GM12878 (cell line): ENCODE data around the gene MMAA. TPM values are rescaled to one million over a fixed set of nuclear protein-coding genes. Genes with fewer than 3 reads are reported as not detected.

Source experiments
- ATAC-seq: fragments of 200-7000 bp; cut with Tn5 transposase; 3 replicates; pipeline ENCODE4 v1.9.1; 2020; ENCODE audit warnings: mild to moderate bottlenecking, moderate library complexity
- BruUV-seq: library from RNA; stranded (reverse); fragments of 400-500 nt; replicated peaks from 2 replicates; lab custom pipeline; 2021; lab: Mats Ljungman, UMichigan
- CTCF ChIA-PET: fragments of 300-600 bp; sonication (Branson Sonifier 250); formaldehyde crosslinking; extraction: SDS; loops from one replicate; lab custom pipeline; 2021; ENCODE audit warnings: inconsistent platforms; lab: Yijun Ruan, JAX
- POLR2A ChIA-PET: fragments of 350-600 bp; formaldehyde crosslinking; extraction: SDS; loops from one replicate; lab custom pipeline; 2021; ENCODE audit warnings: inconsistent platforms; lab: Charles Lee
- RAD21 ChIA-PET: fragments of 300-600 bp; sonication (Branson Sonifier 250); formaldehyde crosslinking; loops from one replicate; lab custom pipeline; 2023; ENCODE audit warnings: antibody characterized with exemption; ENCODE audit not compliant: unreplicated experiment; lab: Charles Lee
- SMC1A ChIA-PET: fragments of 300-600 bp; sonication (Branson Sonifier 250); formaldehyde crosslinking; loops from one replicate; lab custom pipeline; 2023; ENCODE audit not compliant: unreplicated experiment, uncharacterized antibody; lab: Charles Lee
- DNase-seq: peaks from one replicate; pipeline ENCODE4 v3.0.0-alpha.2; 2011; ENCODE audit warnings: low read depth, low spot score
- FAIRE-seq: peaks from 3 replicates; lab custom pipeline; 2011; peaks lifted over from hg19 to GRCh38; lab: Jason Lieb, UNC
- H2AFZ ChIP-seq: 2 replicates; pipeline ENCODE4 v1.6.0; 2011; ENCODE audit warnings: low read depth, low read length, control low read depth; ENCODE audit not compliant: control insufficient read depth
- H3K27ac ChIP-seq: 2 replicates; pipeline ENCODE4 v1.5.1; 2011; ENCODE audit warnings: control low read depth; ENCODE audit not compliant: control insufficient read depth, insufficient read depth
- H3K27me3 ChIP-seq, 2 experiments: replicated peaks in 1 of 2; 2 replicates each; pipeline versions ENCODE4 v1.6.0 to v1.6.1; 2011; ENCODE audit warnings: low read length in 1 of 2; ENCODE audit not compliant: control insufficient read depth in 2 of 2, insufficient read depth in 2 of 2
- H3K36me3 ChIP-seq, 2 experiments: 2 replicates each; pipeline ENCODE4 v1.5.1; 2011; ENCODE audit warnings: low read length in 1 of 2; ENCODE audit not compliant: control insufficient read depth in 2 of 2, insufficient read depth in 2 of 2
- H3K4me1 ChIP-seq: 2 replicates; pipeline ENCODE4 v1.6.1; 2011; ENCODE audit warnings: mild to moderate bottlenecking, low read length, moderate library complexity, mixed read lengths; ENCODE audit not compliant: control insufficient read depth, insufficient read depth
- H3K4me2 ChIP-seq: 2 replicates; pipeline ENCODE4 v1.6.0; 2011; ENCODE audit warnings: control low read depth; ENCODE audit not compliant: control insufficient read depth, insufficient read depth
- H3K4me3 ChIP-seq: fragments of 200-600 bp; sonication (generic); 2 replicates; pipeline ENCODE4 v1.5.1; 2016
- H3K79me2 ChIP-seq: 2 replicates; pipeline ENCODE4 v1.6.0; 2011; ENCODE audit warnings: low read length; ENCODE audit not compliant: control insufficient read depth, insufficient read depth
- H3K9ac ChIP-seq: 2 replicates; pipeline ENCODE4 v1.8.0; 2011; ENCODE audit warnings: low read length, control low read depth, mixed read lengths; ENCODE audit not compliant: control insufficient read depth, insufficient read depth
- H3K9me3 ChIP-seq: replicated peaks from 3 replicates; pipeline ENCODE4 v1.5.1; 2011; ENCODE audit warnings: mild to moderate bottlenecking, low read length; ENCODE audit not compliant: control insufficient read depth, insufficient read depth
- H4K20me1 ChIP-seq: 2 replicates; pipeline ENCODE4 v1.6.0; 2011; ENCODE audit not compliant: control insufficient read depth, insufficient read depth
- CBFB ChIP-seq: IDR thresholded peaks from 2 replicates; pipeline ENCODE4 v1.6.1; 2016; ENCODE audit warnings: antibody characterized with exemption, low read depth
- CHD4 ChIP-seq: fragments of 200-600 bp; sonication (generic); IDR thresholded peaks from 2 replicates; pipeline ENCODE4 v1.6.1; 2016; ENCODE audit warnings: mild to moderate bottlenecking
- EGR1 ChIP-seq, 2 experiments: IDR thresholded peaks; 1 replicate in 1 of 2; 2 replicates in 1 of 2; pipeline ENCODE4 v1.6.1; 2011 to 2012; ENCODE audit warnings: low read depth in 2 of 2, low read length in 2 of 2, borderline replicate concordance in 1 of 2, mild to moderate bottlenecking in 1 of 2, moderate library complexity in 1 of 2
- IRF5 ChIP-seq: fragments of 450-650 bp; IDR thresholded peaks from 2 replicates; pipeline ENCODE4 v1.6.1; 2017; ENCODE audit warnings: borderline replicate concordance
- JUNB ChIP-seq: IDR thresholded peaks from 2 replicates; pipeline ENCODE4 v1.6.1; 2016; ENCODE audit warnings: antibody characterized with exemption, mild to moderate bottlenecking
- KAT2A ChIP-seq: conservative IDR thresholded peaks from 2 replicates; pipeline ENCODE4 v1.6.1; 2011; ENCODE audit warnings: low read depth, low read length; ENCODE audit not compliant: control insufficient read depth
- MEF2A ChIP-seq: IDR thresholded peaks from 2 replicates; pipeline ENCODE4 v1.6.1; 2011; ENCODE audit warnings: low read depth, mild to moderate bottlenecking, low read length, moderate library complexity; ENCODE audit not compliant: insufficient read depth
- PML ChIP-seq: IDR thresholded peaks from 2 replicates; pipeline ENCODE4 v1.6.1; 2012; ENCODE audit warnings: low read length, inconsistent platforms
- POLR2AphosphoS5 ChIP-seq: IDR thresholded peaks from 2 replicates; pipeline ENCODE4 v1.6.1; 2011; ENCODE audit warnings: mild to moderate bottlenecking, low read length, inconsistent platforms
- RAD21 ChIP-seq: IDR thresholded peaks from 2 replicates; pipeline ENCODE4 v1.6.1; 2011; ENCODE audit warnings: mild to moderate bottlenecking, low read depth, low read length, moderate library complexity; ENCODE audit not compliant: insufficient read depth
- RBBP5 ChIP-seq: fragments of 200-600 bp; sonication (generic); conservative IDR thresholded peaks from 2 replicates; pipeline ENCODE4 v1.6.1; 2016
- RELA ChIP-seq: fragments of 450-650 bp; IDR thresholded peaks from 2 replicates; pipeline ENCODE4 v1.8.0; 2014; ENCODE audit warnings: borderline replicate concordance; ENCODE audit not compliant: partially characterized antibody
- RUNX3 ChIP-seq: IDR thresholded peaks from 2 replicates; pipeline ENCODE4 v1.6.1; 2012; ENCODE audit warnings: low read length, inconsistent platforms
- USF1 ChIP-seq: IDR thresholded peaks from 2 replicates; pipeline ENCODE4 v1.6.1; 2011; ENCODE audit warnings: borderline replicate concordance, low read depth, mild to moderate bottlenecking, moderate library complexity, mixed read lengths, low read length; ENCODE audit not compliant: insufficient read depth; ENCODE audit errors: extremely low read length
- WGBS: methylation state at CpG from one replicate; pipeline ENCODE4 v1.1.6; 2016; ENCODE audit warnings: low lambda C conversion rate; ENCODE audit not compliant: insufficient replicate concordance, insufficient coverage; ENCODE audit errors: missing lambda C conversion rate; 5-methylcytosine and 5-hydroxymethylcytosine counted together
- in situ Hi-C: fragments of 300-500 bp; cut with MboI; formaldehyde crosslinking; loops from 9 replicates; pipeline ENCODE4 v1.14.3; 2018; ENCODE audit warnings: mixed read lengths
- intact Hi-C: fragments of 100-400 bp; cut with micrococcal nuclease; formaldehyde crosslinking; loops from one replicate; pipeline ENCODE4 v1.14.2; 2022; ENCODE audit not compliant: unreplicated experiment
- polyA plus RNA-seq, 11 experiments: library from polyadenylated mRNA; depleted of rRNA in 4 of 11; unstranded in 6 of 11; stranded (reverse) in 5 of 11; fragments of >200 nt; fragmentation: Nextera tagmentation in 4 of 11; fragmentation: Illumina TruSeq in 1 of 11; extraction: Ambion mirVana in 4 of 11; extraction: Trizol in 1 of 11; gene quantifications; 1 replicate in 1 of 11; 2 replicates in 10 of 11; pipeline versions ENCODE4 v1.2.1 to v1.2.3, GENCODE V29; 2011 to 2016; ENCODE audit warnings: inconsistent platforms in 2 of 11, missing spikeins in 2 of 11, low read depth in 1 of 11
- total RNA-seq, 4 experiments: library from RNA; depleted of rRNA in 3 of 4; stranded (reverse); fragments of >200 nt in 3 of 4; fragmentation: Illumina TruSeq in 1 of 4; extraction: Trizol in 1 of 4; gene quantifications; 2 replicates each; pipeline versions ENCODE4 v1.2.1 to v1.2.3, GENCODE V29; 2013 to 2021
- TF ChIP-seq, protein P1 (sequence below): fragments of 450-650 bp; IDR thresholded peaks from 2 replicates; pipeline ENCODE4 v1.6.1; 2016; ENCODE audit warnings: mild to moderate bottlenecking
- TF ChIP-seq, protein P2 (sequence below): IDR thresholded peaks from 2 replicates; pipeline ENCODE4 v1.6.1; 2011; ENCODE audit warnings: borderline replicate concordance, low read depth, mild to moderate bottlenecking, moderate library complexity, low read length; ENCODE audit not compliant: insufficient read depth, poor library complexity, severe bottlenecking
- TF ChIP-seq, protein P3 (sequence below): IDR thresholded peaks from 2 replicates; pipeline ENCODE4 v1.6.1; 2011; ENCODE audit warnings: low read depth, low read length, improper control_type of control experiment, borderline replicate concordance

The MMAA gene
- total and polyA plus RNA-seq, 10 of the 15 experiments (the other 5 are each of a cell fraction or from before 2014, with no cell fraction given) = 4.5 to 22.6 (median 11.8) TPM

DNA sequence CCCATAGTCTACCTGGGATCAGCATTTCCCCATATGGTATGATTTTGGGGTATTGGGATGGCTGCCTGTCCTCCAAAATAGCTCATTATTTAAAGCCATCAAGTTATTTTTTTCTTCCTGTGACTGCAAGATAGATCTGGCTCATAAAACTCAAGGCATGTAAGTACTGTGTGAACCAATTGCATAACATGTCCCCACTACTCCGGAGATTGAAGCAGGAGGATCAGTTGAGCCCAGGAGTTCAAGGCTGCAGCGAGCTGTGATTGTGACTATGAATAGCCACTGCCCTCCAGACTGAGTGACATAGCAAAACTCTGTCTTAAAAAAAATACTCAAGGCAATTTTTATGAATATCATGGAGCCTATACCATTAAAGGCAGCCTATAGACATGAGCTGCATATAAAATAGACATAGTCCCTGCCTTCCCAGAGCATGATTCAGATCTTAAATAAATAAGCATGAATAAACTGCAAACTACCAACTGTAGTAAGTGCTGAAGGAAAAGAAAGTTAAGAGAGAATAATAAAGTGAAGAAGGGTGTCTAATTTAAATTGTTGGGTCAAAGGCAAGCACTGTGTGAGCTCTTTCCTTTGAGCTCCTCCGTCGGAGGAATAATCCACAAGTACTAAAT, 16.9 kb upstream of the MMAA start:
- no peak for DNase-seq
- Histone ChIP-seq H3K9ac (no peak overlapping the region), H3K27me3 (no peaks in the 10 kb centered on the region; a peak in 1 of 4 replicates), H3K9me3 (no peaks in the 10 kb centered on the region; the same call in 2 of the 3 replicates), H3K27ac (no peak overlapping the region), H3K4me3 (no peak overlapping the region), H3K79me2 (no peaks in the 10 kb centered on the region), H3K4me2 (no peak overlapping the region), H2AFZ (no peak overlapping the region), H3K4me1 (no peaks in the 10 kb centered on the region), H4K20me1 (no peaks in the 10 kb centered on the region), H3K36me3 (no peaks in the 10 kb centered on the region)
- BruUV-seq = no TSS peak
- SMC1A ChIA-PET = interaction anchor here (0.7 to 3.2 kb wide), 7 partner anchors 8 to 444 kb away, joined by 3 to 11 read pairs (median 3); no protein-coding TSS in a partner anchor
- intact Hi-C loops (no loop called here), in situ Hi-C loops (loop anchor here (25.0 kb wide), 1 partner anchor 1415 kb away; no protein-coding TSS in a partner anchor)
- FAIRE-seq = no peak
- no peak for TF ChIP-seq RELA
- TF ChIP-seq JUNB = no peak
- no peak for TF ChIP-seq USF1
- TF ChIP-seq, protein P1, sequence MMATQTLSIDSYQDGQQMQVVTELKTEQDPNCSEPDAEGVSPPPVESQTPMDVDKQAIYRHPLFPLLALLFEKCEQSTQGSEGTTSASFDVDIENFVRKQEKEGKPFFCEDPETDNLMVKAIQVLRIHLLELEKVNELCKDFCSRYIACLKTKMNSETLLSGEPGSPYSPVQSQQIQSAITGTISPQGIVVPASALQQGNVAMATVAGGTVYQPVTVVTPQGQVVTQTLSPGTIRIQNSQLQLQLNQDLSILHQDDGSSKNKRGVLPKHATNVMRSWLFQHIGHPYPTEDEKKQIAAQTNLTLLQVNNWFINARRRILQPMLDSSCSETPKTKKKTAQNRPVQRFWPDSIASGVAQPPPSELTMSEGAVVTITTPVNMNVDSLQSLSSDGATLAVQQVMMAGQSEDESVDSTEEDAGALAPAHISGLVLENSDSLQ = no peak
- TF ChIP-seq, protein P2, sequence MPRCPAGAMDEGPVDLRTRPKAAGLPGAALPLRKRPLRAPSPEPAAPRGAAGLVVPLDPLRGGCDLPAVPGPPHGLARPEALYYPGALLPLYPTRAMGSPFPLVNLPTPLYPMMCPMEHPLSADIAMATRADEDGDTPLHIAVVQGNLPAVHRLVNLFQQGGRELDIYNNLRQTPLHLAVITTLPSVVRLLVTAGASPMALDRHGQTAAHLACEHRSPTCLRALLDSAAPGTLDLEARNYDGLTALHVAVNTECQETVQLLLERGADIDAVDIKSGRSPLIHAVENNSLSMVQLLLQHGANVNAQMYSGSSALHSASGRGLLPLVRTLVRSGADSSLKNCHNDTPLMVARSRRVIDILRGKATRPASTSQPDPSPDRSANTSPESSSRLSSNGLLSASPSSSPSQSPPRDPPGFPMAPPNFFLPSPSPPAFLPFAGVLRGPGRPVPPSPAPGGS = no peak
- TF ChIP-seq, protein P3, sequence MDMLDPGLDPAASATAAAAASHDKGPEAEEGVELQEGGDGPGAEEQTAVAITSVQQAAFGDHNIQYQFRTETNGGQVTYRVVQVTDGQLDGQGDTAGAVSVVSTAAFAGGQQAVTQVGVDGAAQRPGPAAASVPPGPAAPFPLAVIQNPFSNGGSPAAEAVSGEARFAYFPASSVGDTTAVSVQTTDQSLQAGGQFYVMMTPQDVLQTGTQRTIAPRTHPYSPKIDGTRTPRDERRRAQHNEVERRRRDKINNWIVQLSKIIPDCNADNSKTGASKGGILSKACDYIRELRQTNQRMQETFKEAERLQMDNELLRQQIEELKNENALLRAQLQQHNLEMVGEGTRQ = no peak
- TF ChIP-seq POLR2AphosphoS5 = no peak
- no peak for TF ChIP-seq CHD4
- no peak for TF ChIP-seq PML
- no peak for TF ChIP-seq RUNX3
- no peak for TF ChIP-seq RBBP5
- no peak for TF ChIP-seq EGR1 (IDR thresholded peaks at IDR 0.05; ENCODE audit: borderline replicate concordance in 1 of 2, low read depth in 2 of 2, low read length in 2 of 2)
- TF ChIP-seq KAT2A = no peak
- TF ChIP-seq RAD21 = no peak
- no peak for TF ChIP-seq CBFB
- TF ChIP-seq IRF5 = no peak
- TF ChIP-seq MEF2A = no peak
- POLR2A ChIA-PET = no interaction called here
- no peak for ATAC-seq
- 44% methylated on average over 4 of the region's 4 CpGs for WGBS
- RAD21 ChIA-PET = interaction anchor here (0.7 to 1.4 kb wide), 2 partner anchors 15 to 369 kb away, joined by 3 to 4 read pairs; no protein-coding TSS in a partner anchor
- CTCF ChIA-PET = interaction anchor here (0.9 to 2.2 kb wide), 5 partner anchors 11 to 447 kb away, joined by 3 to 12 read pairs (median 3); no protein-coding TSS in a partner anchor
